ENCODE results near the gene FKBP4. TPM values are rescaled to one million over a fixed set of nuclear protein-coding genes. Genes with fewer than 3 reads are reported as not detected.
A peak's percentile ranks its signal among the peaks of the same experiment; 100 is the strongest.

FKBP4 gene
- total RNA-seq, 6 experiments from 2014 or later: 27.0 to 124 (median 48.4) TPM

GRCh38 chr12:2751230-2751629 lies 43.5 kb upstream of the FKBP4 start:
- Histone ChIP-seq H3K9me3 (no peaks in the 10 kb centered on the region), H3K4me1 (no peaks in the 10 kb centered on the region), H3K4me3 (no peak overlapping the region), H3K27me3 (no peaks in the 10 kb centered on the region), H3K27ac (no peak overlapping the region), H3K36me3 (no peaks in the 10 kb centered on the region)
- ATAC-seq: no peak
- intact Hi-C loops (cut with DNase I): no loop called here
- TF ChIP-seq POLR2A (IDR thresholded peaks at IDR 0.05): no peak
- TF ChIP-seq CTCF (IDR thresholded peaks at IDR 0.05): no peak
- DNase-seq: no peak

- Histone ChIP-seq H3K27me3 (no peaks in the 10 kb centered on the region), H3K4me1 (no peaks in the 10 kb centered on the region), H3K9me3 (no peaks in the 10 kb centered on the region), H3K36me3 (no peaks in the 10 kb centered on the region), H3K27ac (no peak overlapping the region), H3K4me3 (no peak overlapping the region)
- no peak for ATAC-seq
- intact Hi-C loops (cut with DNase I): no loop called here
- TF ChIP-seq CTCF (IDR thresholded peaks at IDR 0.05) (no peak), POLR2A (IDR thresholded peaks at IDR 0.05) (no peak)
- 22% methylated on average over 1 of the region's 2 CpGs for WGBS (ENCODE audit: insufficient coverage, low coverage, low lambda C conversion rate, missing lambda C conversion rate)
- DNase-seq: no peak
These were observed 43.1 kb upstream of the FKBP4 start for GRCh38 chr12:2751686-2752085.

GRCh38 chr12:2752676-2753371 lies 41.9 kb upstream of the FKBP4 start:
- H3K27ac ChIP-seq: no peak overlapping the region
- no peaks in the 10 kb centered on the region for H3K4me1 ChIP-seq
- peak; percentile 92 to 100 (median 98) for ATAC-seq
- WGBS (ENCODE audit: insufficient coverage, low coverage, low lambda C conversion rate, missing lambda C conversion rate): 2% methylated on average over 10 of the region's 58 CpGs
- no peak overlapping the region for H3K4me3 ChIP-seq
- H3K9me3 ChIP-seq: no peaks in the 10 kb centered on the region
- H3K27me3 ChIP-seq: no peaks in the 10 kb centered on the region
- peak; percentile 72 to 83 (median 77) for DNase-seq
- intact Hi-C loops (cut with DNase I): no loop called here
- H3K36me3 ChIP-seq: no peaks in the 10 kb centered on the region
- TF ChIP-seq POLR2A (IDR thresholded peaks at IDR 0.05): no peak
- no peak for TF ChIP-seq CTCF (IDR thresholded peaks at IDR 0.05)

- TF ChIP-seq POLR2A (IDR thresholded peaks at IDR 0.05): no peak
- no peak for TF ChIP-seq CTCF (IDR thresholded peaks at IDR 0.05)
- WGBS (ENCODE audit: insufficient coverage, low coverage, low lambda C conversion rate, missing lambda C conversion rate): 30% methylated on average over 6 of the region's 8 CpGs
- Histone ChIP-seq H3K27me3 (no peaks in the 10 kb centered on the region), H3K9me3 (no peaks in the 10 kb centered on the region), H3K4me3 (no peak overlapping the region), H3K27ac (no peak overlapping the region), H3K4me1 (no peaks in the 10 kb centered on the region), H3K36me3 (no peaks in the 10 kb centered on the region)
- intact Hi-C loops (cut with DNase I): no loop called here
- ATAC-seq (no peak), DNase-seq (no peak)
These were observed 41.2 kb upstream of the FKBP4 start for GRCh38 chr12:2753536-2753935.

- TF ChIP-seq POLR2A (IDR thresholded peaks at IDR 0.05) (no peak), CTCF (IDR thresholded peaks at IDR 0.05) (no peak)
- Histone ChIP-seq H3K4me1 (no peaks in the 10 kb centered on the region), H3K9me3 (no peaks in the 10 kb centered on the region), H3K36me3 (no peaks in the 10 kb centered on the region), H3K27ac (no peak overlapping the region), H3K4me3 (no peak overlapping the region), H3K27me3 (no peaks in the 10 kb centered on the region)
- intact Hi-C loops (cut with DNase I): no loop called here
- DNase-seq: no peak
- ATAC-seq: no peak
These were observed 40.6 kb upstream of the FKBP4 start for GRCh38 chr12:2754208-2754607.
